HG03095 (cell line): ENCODE measurements around the gene CRYBG3.
"Not testable (repeated sequence)": the region's sequence is repeated elsewhere in the genome, so short reads cannot be mapped to it uniquely, and the experiment has no call there.

Experiments
- ATAC-seq: cut with Tn5 transposase; IDR thresholded peaks from one replicate; pipeline ENCODE4 v1.9.1; 2021; ENCODE audit warnings: moderate library complexity; ENCODE audit not compliant: unreplicated experiment

Gene CRYBG3

DNA sequence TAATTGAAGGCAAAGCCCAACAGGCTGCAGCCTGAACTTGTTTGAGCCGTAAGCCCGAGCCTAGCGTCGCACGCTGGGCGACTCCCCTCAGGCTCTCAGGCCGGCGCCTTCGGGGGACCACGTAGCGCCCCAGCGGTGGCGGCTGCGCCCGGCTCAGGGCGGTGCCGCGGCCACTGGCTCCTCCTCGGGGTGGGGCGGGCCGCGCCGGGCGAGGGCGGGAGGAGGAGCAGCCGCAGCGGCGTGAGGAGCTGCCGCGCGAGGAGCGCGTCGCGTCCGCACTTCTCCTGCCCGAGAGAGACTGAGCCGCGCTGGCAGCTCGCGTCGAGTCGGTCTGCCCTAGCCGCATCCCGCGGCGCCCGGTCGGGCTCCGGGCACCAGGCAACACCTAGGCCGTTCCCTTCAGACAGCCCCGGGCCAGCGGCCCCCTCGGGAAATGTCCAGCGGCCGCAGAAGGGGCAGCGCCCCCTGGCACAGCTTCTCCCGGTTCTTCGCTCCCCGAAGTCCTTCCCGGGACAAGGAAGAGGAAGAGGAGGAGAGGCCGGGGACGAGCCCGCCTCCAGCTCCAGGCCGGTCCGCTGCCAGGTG, at the start of gene CRYBG3:
Gene CRYBG3 (plus strand): TSS at position 238 of the 585 bp plus-strand sequence. CDS start 196 bp downstream, at position 434.
- ATAC-seq, result peak; percentile 99

DNA sequence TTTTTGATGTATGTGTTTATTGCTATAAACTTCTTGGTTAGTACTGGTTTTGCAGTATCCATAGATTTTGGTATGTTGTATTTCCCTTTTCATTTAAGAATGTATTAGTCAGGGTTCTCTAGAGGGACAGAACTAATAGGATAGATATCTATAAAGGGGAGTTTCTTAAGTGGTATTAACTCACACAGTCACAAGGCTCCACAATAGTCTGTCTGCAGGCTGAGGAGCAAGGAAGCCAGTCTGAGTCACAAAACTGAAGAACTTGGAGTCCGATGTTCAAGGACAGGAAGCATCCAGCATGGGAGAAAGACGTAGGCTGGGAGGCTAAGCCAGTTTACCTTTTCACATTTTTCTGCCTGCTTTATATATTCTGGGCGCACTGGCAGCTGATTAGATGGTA, 48.9 kb upstream of the CRYBG3 start:
- no peak for ATAC-seq

DNA sequence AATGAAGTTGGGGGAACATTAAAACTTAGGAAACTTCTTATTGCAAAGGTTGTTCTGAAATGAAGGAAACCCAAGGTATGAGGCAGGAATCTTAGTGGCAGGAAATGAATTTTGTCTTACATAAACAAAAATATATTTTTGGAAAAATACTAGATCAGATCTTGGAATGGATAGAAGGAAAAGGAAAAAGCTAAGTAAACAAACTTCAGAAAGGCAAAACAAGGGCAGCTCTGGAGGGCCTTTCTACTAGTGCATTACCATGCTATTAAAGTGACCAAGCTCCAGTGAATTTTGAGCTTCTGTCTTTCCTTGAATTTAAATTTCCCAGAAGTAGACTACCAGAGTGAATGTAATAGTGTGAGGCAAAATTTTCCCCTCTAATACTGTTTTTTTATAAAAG, 43.7 kb upstream of the CRYBG3 start:
- no peak for ATAC-seq

DNA sequence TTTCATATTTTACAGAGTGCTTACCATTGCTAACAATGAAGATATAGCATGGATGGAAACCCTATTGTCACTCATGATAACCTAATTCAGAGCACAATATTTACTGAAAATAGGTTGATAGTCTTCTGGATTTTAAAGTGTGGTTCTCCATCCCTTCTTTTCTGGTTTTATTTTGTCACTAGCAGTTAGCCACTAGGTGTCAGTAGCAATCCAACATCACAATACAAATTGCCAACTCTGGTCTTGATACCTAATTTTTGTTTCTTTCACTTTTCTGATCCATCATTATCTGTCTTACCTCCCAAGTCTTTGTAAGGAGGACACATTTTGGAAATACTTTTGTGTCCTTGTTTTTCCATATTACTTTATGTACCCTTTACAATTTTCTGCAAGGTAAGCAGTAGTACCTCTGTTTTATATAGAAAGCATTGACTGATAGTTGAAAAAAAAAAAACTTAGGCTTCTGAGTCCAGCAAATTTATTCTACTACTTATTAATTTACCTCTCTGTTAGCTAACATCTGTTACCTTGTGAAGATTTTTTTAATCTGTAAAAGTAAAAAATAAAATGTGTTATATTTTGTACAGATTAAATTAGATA, 28.3 kb upstream of the CRYBG3 start:
- no peak for ATAC-seq

DNA sequence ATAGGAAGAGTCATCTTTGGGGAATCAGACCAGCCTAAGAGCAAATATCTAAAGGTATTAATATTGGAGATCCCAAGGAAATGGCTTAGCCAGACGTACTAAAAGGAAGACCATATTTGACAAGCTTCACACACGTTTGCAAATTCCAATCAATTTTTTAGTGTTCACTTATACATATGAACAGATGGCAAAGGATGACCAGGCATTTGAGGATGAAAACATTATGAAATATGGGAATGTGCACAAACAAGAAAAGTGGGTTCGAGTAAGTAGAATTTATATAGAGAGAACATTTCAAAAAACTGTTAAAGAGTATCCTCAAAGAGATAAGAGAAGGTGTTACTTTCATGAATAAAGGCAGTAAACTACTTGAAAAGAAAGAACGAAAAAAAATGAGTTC, 25.9 kb upstream of the CRYBG3 start:
- ATAC-seq, result no peak

DNA sequence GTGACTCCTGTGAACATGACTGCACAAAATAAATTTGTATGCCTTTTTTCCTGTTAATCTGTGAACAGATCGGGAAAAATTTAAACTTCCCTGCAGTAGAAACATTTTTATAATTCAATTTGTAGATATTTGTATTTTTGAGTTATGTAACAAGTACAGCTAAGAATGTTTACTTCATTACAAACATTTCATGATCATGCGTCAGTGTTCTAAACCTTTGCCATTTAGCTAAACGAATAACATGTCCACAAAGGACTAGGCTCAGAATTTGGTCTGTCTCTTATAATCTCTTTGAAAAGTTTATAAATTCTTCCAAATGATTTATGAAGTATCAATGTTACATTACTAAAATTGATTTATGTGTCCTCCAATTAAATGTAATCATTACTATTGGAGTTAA, 17.3 kb upstream of the CRYBG3 start:
- no peak for ATAC-seq

DNA sequence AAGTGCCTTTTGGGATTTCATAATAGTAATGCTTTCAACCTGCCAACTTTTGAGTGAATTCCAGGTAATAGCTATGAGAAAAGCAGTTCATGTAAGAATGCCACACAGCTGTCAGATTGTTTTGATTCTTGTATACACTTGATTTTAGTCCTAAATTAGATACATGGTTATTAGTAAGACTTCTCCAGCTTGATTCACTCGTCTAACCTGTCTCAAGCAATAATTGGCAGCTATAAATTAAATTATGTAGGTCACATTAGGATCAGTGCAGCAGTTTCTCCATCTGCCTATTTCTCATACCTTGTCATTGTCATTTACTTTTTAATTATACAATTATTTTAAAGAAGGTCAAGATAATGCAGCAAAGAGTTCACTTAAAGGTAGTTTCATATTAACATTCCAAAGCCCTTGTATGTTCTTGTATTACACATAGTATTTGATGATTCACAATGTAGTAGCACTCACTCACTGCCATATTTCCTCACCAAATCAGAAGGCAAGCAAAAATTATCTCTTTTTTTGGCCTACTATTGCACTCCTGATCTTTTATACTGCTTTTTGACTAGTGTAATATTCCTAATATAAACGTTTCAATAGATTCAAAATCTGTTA, 10.9 kb upstream of the CRYBG3 start:
- no peak for ATAC-seq

DNA sequence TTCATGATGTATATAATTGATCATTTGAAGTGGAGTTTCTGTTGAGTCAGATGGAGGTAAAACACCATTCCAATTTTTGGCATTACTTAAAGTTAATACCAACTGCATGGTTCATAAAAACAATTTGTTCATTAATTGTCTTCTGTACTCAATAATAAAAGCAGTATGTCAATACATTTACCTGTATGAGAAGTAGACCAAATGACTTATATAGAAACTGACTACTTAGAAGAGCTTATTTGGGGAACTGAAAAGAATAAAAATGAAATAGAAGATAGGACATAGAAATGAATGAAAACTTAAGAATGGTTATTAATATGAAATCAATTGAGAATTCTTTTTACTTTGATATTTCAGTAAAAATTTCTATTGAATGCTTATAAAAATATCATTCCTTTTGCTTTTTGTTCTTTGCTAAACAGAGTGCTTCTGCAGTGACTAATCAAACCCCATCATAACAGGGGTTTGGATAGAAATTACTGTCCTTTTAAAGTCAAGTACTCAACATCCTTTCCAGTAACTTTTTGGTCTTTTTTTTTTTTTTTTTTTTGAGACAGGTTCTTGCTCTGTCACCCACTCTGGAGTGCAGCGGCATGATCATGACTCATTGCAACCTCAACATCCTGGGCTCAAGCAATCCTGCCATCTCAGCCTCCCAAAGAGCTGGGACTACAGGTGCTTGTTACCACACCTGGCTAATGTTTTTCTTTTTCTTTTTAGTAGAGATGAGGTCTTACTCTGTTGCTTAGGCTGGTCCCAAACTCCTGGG, 6.5 kb upstream of the CRYBG3 start:
- no peak for ATAC-seq

DNA sequence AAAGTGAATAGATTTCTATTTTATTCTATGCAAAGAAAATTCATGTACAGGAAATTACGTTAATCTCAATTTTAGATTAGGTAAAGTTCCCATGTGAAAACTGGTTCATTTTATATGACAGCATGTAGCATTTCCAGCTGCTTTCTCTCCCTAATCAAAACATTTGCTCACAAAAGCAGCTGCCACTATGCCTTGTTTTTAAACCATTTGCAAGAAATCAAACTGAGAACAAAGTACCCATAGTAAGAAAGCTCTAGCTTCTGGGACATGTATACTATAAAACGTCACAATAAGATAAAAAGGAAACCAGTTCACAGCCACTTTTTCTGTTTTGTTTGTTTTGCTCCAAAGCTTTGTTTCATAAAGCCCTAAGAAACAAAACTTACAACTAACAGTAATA, 5.0 kb upstream of the CRYBG3 start:
- no peak for ATAC-seq

DNA sequence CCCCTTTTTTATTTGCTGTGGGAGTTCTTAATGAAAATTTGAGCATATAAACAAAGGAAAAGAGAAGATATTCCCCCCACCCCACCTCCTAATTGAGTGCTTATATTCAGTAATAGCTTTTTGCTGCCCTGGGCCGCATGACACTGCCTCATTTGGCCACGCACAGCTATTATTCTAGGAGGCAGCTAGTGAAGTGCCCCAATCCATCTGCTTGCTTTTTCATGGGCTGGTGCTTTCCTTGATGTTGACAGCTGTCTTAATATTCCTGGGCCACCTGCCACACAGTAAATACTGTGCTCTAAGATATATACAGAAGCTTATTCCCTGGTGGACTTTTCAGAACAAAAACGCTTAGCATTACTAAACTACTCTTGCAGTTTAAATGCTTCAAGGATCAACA, 3.8 kb upstream of the CRYBG3 start:
- ATAC-seq, result no peak

DNA sequence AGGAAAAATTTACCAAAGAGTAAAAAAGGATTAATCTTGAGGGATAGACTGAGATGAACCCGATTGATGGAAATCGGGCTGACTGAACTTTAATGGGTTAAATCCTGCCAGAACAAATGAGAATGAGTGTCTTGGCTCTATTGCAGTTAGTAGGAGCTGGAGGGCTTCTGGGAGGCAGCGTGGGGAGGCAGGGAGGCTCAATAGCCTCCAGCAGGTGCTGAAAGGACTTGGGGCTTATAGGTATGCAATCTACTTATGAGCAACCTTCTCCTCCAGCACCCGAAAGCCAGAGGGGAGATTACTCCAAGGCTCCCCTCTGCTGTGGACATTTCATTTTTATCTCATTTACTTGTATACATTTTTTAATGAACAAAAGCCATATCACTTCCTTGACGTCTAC, 1.0 kb upstream of the CRYBG3 start:
- no peak for ATAC-seq

DNA sequence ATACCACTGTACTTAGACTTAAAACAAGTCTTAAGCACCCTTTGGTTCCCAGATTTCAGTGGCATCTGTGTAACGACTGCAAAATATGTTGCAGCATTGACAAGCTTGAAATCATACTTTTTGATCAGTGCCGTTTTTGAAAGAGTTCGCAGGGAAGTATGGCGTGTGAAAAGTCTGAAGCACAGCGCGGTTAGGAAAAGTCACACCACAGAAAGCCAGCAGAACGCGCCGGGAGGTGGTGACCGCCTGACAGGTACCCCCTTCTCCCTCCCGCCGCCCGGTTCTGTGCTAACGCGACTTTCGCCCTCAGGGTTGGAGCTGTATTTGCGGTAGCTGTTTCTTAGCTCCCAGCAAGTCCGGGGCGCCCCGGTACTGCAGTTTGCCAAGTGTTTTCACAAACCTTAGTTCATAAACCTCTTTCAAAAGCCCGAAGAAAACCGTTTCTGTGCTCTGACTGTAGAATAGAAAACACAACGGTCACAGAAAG, 481 bp upstream of the CRYBG3 start:
- ATAC-seq, result peak; percentile 44

DNA sequence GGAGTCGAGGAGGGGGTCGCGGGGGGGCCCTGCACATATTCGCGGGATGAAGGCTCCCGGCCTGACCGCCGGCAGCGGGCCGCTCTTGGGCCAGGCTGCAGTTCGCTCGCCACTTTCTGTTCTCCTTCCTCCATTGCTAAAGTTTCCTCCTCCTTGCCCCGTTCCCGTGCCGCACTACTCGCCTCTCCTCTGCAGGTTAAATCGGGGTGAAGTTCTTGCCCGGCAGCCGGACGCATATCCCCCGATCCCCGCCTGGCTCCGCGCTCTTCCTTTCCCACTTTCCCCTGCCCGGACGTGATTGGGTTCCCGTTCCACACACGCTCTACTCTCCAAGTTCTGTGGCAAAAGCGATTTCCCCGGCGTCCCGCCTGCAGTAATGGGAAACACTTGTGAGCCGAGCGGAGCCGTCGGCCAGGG, 556 bp downstream of the CRYBG3 start:
- peak; percentile 19 for ATAC-seq

DNA sequence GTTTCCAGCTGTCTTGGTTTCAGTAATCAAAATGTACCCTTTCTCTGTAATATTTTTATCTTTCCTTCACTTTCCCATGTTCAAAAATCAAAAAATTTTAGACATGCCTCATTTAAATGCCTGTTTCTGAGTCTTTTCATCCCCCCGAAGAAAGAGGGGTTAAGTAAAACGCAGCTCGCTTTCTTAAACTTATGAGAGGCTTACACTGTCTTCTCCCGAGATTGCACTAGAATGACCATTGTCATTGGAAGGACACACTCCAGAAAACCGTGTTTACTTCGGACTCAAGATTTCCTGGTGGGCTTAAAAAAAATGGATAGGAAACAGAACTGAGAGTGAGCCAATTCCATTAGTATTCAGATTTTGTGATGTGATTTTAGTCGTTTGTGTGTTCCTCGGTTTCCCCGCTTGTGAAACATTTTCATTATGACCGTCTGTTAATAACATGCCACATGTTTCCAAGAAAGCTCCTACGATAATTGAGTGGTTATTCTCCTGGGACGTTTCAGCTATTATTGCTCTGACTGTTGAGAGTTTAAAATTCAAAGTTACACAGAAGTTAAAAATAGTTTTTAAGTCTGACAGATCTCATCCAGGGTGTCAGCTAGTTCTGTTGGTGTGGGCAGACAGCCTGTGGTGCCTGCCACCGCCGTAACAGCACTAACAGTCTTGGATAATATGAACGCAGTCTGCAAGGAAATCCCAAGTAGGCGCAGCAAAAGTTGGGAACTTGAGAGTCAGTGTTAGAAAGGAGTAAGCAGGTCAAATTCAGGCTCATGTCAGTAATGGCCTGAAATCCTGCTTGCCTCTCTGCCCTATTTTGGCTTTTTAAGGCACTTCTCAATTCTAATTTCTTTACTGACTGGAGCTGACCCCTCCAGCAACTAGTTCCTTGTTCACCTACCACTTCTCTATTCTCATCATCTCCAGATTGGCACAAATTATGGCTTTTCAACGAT, 1.5 kb downstream of the CRYBG3 start:
- ATAC-seq, result no peak

DNA sequence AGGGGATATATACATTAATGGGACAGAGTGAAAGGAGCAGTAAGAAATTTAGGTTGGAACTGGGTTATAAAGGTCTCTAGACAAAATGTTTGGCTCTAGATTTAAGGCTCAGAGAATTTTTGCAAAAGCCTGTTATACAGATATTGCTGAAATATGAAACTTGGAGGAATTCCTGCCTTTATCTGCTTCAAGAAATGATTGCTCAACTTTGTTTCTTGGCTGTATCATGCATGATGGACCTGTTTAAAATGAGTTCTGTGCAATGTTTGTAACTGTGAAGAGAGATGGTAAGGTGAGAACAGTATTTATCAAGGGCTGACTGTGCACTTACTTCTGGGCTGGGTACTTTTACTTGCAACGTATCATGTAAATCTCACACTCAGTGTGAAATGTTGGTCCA, 3.3 kb downstream of the CRYBG3 start:
- no peak for ATAC-seq

DNA sequence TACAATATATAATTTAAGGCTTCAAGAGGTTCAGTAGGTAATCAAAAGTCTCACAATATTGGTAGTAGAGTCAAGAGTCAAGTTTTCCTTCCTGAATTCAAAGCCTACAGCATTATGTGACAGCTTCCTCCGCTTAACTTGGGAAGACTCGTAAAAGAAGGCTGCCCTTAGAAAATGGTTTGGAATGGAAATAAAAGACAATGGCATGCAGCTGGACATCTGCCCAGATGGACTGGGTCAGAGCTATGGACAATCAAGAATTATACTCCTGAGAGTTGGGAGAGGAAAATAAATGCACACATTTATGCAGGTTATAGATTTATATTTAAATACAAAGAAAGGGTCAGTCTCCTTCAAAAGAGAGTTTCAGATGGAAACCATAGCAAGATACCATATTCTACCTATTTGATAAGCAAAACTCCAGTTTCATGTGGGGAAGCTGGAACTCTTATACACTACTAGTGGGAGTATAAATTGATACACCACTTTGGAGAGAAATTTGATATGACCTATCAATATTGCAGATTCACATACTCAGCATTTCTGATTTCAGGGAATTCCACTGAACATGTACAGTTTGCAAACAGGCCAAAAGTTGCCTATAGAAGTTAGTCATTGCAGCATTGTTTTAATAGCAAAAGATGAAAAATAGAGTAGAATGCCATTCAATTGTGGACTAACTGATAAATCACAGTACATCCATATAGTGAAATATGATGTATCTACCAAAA, 6.1 kb downstream of the CRYBG3 start:
- ATAC-seq, result no peak

DNA sequence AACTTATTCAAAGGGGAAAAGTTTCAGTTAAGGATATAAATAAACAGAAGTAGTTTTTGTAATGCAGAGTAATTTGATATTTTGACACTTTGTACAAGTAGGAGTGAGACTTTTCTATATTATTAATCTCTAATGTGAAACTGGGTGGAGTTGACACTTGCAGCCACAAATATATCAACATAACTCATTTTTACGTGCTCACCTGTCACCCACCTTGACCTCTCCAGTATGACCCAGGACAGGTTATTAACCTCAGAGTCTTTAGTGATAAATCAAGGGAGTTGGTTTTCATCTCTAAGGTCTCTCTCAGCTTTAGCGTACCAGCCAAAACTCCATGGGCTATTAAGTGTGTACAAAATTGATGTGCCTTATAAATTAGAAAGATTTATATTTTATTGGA, 7.4 kb downstream of the CRYBG3 start:
- no peak for ATAC-seq

DNA sequence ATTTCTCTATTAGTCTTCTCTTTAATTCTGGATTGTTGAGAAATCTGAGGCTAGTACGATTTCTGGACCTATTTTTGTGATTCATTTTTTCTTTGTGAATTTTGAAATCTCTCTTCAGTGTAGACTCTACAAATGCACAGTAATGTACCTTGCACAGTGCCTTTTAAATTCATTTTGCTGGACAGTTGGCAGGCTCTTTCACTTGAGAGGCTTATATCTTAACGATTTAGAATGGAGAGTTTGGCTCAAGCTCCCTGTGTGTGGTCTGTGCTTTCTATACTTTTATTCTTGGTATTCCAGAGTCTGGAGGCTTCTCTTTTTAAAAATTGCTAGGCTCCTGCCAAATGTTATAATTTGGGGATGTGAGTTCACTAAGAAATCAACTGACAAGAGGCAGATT, 8.8 kb downstream of the CRYBG3 start:
- no peak for ATAC-seq

DNA sequence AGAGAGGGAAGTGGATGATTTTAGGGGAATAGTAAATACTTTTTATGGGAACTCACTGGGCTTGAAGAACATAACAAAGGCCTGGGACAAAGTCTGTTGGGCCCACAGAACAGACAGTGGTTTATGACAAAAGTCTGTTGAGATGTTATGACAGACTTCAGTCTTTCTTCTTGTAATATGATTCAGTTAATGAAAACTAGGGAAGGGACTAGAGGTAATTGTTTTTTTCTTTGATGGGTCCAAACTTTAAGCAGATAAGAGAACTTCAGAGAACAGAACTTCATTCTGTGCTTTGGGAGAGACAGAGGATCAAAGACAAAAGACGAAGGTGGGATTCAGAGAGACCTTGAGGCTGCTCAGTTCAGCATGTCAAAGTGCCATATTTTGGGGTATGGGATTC, 9.3 kb downstream of the CRYBG3 start:
- no peak for ATAC-seq

DNA sequence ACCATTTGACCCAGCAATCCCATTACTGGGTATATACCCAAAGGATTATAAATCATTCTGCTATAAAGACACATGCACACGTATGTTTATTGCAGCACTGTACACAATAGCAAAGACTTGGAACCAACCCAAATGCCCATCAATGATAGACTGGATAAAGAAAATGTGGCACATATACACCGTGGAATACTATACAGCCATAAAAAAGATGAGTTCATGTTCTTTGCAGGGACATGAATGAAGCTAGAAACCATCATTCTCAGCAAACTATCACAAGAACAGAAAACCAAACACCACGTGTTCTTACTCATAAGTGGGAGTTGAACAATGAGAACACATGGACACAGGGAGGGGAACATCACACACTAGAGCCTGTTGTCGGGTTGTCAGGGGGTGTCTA, 11.4 kb downstream of the CRYBG3 start:
- ATAC-seq, result not testable (repeated sequence)
